GM19452 (cell line): ENCODE data around the gene ZNF335.

Experiments used
- ATAC-seq: cut with Tn5 transposase; IDR thresholded peaks from one replicate; pipeline ENCODE4 v1.9.1; 2021; ENCODE audit not compliant: unreplicated experiment

The ZNF335 gene

GRCh38 chr20:45974896-45975565, 3.0 kb upstream of the ZNF335 start:
- ATAC-seq: no peak

GRCh38 chr20:45972500-45973183, 639 bp upstream of the ZNF335 start:
- no peak for ATAC-seq

GRCh38 chr20:45971425-45971674, 653 bp downstream of the ZNF335 start:
- peak; percentile 24 for ATAC-seq

GRCh38 chr20:45970646-45971424, 1.2 kb downstream of the ZNF335 start:
- ATAC-seq: no peak

GRCh38 chr20:45969712-45970634, 2.0 kb downstream of the ZNF335 start:
- ATAC-seq: no peak

GRCh38 chr20:45968801-45969711, 2.9 kb downstream of the ZNF335 start:
- no peak for ATAC-seq

GRCh38 chr20:45968081-45968671, 3.8 kb downstream of the ZNF335 start:
- ATAC-seq: no peak

- ATAC-seq: no peak
These were observed 4.4 kb downstream of the ZNF335 start for GRCh38 chr20:45967551-45968080.

GRCh38 chr20:45965169-45966002, 6.6 kb downstream of the ZNF335 start:
- ATAC-seq: no peak

GRCh38 chr20:45964006-45964400, 8.0 kb downstream of the ZNF335 start:
- ATAC-seq: no peak

GRCh38 chr20:45963059-45964005, 8.7 kb downstream of the ZNF335 start:
- ATAC-seq: no peak

GRCh38 chr20:45962031-45962755, 9.8 kb downstream of the ZNF335 start:
- ATAC-seq: no peak

GRCh38 chr20:45959956-45960630, 11.9 kb downstream of the ZNF335 start:
- ATAC-seq: no peak

- no peak for ATAC-seq
These were observed 12.9 kb downstream of the ZNF335 start for GRCh38 chr20:45959126-45959525.

GRCh38 chr20:45958593-45958992, 13.4 kb downstream of the ZNF335 start:
- no peak for ATAC-seq
